ENCODE results near the gene GABPA. TPM values are rescaled to one million over a fixed set of nuclear protein-coding genes. Genes with fewer than 3 reads are reported as not detected.

GABPA gene
- 34.4 TPM for total RNA-seq

DNA sequence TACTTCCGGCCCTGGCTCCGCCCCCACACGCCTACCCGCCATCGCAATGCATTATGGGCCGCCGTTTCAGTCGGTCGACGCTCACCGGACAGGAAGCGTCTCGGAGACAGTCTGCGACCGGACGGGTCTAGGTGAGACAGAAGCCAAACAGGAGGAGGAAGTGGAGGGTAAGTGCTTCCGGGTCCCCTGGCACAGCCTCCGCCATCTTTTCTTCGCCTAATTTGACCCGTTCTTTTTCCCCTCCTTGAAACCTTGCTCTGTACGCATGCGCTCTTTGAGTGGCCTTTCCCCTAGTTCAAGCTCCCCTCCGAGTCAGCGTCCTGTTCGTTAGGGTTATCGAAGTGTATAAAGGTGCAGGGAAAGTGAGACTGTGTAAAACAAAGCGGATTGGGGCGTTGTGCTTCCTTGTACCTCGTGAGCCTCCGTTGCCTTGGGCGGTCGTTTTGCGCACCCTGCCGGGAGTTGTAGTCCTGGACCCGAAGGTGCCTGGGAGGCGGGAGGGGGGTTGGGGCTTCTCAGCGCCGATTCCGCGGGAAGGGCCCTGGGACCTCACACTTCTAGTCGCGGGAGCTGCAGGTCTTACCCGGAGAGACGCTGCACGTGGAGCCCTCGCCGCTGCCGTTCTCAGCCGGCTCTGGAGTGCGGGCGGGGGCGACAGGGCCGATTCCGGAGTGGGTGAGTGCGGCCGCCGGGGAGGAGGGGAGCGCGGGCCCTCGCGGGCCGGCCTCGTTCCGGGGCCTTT is at the start of gene GABPA, which contains the start of gene ATP5PF:
GABPA (plus strand) TSS at position 69 of the 742 bp plus-strand sequence. CDS start 6,627 bp downstream, outside the sequence.
ATP5PF (minus strand) TSS at position 1 of the 742 bp plus-strand sequence. CDS start 5,110 bp downstream, outside the sequence.

Other genes starting within 250 kb of the GABPA start
- gene MRPL39, start 127.5 kb upstream of the GABPA start, total RNA-seq, result 42.0 TPM
- gene JAM2, start 95.7 kb upstream of the GABPA start, total RNA-seq, result 20.8 TPM
- 75.2 TPM for gene ATP5PF, start 68 bp upstream of the GABPA start, total RNA-seq

Data from diencephalon (tissue), 1 donor.